HEK293 (cell line): Measurements from ENCODE around the gene CRYZ.

Experiments
- CTCF ChIA-PET: fragments of 350-600 bp; formaldehyde crosslinking; extraction: SDS; loops from one replicate; lab custom pipeline; 2021; ENCODE audit warnings: antibody characterized with exemption; lab: Yijun Ruan, JAX
- POLR2A ChIA-PET: fragments of 300-600 bp; formaldehyde crosslinking; extraction: SDS; loops from one replicate; lab custom pipeline; 2020; ENCODE audit warnings: antibody characterized with exemption, inconsistent platforms; lab: Yijun Ruan, JAX
- H3K27ac ChIP-seq: fragments of 200-500 bp; sonication (Bioruptor generic); 2 replicates; pipeline ENCODE4 v1.5.1; 2014; ENCODE audit warnings: low read depth, low read length, control low read depth, inconsistent platforms; ENCODE audit errors: extremely low read depth
- H3K36me3 ChIP-seq, 2 experiments: fragments of 200-500 bp in 1 of 2; sonication (Bioruptor generic) in 1 of 2; 1 replicate in 1 of 2; 2 replicates in 1 of 2; pipeline ENCODE4 v1.5.1; 2014 to 2017; ENCODE audit warnings: inconsistent platforms in 2 of 2, low read length in 2 of 2; ENCODE audit not compliant: control insufficient read depth in 2 of 2, insufficient read depth in 1 of 2
- H3K4me1 ChIP-seq: fragments of 200-500 bp; sonication (Bioruptor generic); 2 replicates; pipeline ENCODE4 v1.5.1; 2014; ENCODE audit warnings: mild to moderate bottlenecking, low read length, inconsistent platforms; ENCODE audit not compliant: control insufficient read depth, insufficient read depth
- H3K4me3 ChIP-seq: 2 replicates; pipeline ENCODE4 v1.5.1; 2011; ENCODE audit warnings: low read depth, mild to moderate bottlenecking, control low read depth, low read length, moderate library complexity
- H3K9me3 ChIP-seq: fragments of 200-500 bp; sonication (Bioruptor generic); 2 replicates; pipeline ENCODE4 v1.5.1; 2014; ENCODE audit warnings: low read depth, low read length, inconsistent platforms; ENCODE audit not compliant: control insufficient read depth, insufficient read depth
- ELK4 ChIP-seq: IDR thresholded peaks from 2 replicates; pipeline ENCODE4 v1.6.1; 2011; ENCODE audit warnings: mild to moderate bottlenecking, low read depth, low read length, borderline replicate concordance
- HOXD13 ChIP-seq: sonication (generic); formaldehyde crosslinking; IDR thresholded peaks from 2 replicates; pipeline ENCODE4 v1.8.0; 2022; ENCODE audit warnings: missing genetic modification reagents, borderline replicate concordance
- SETDB1 ChIP-seq: IDR thresholded peaks from one replicate; pipeline ENCODE4 v1.6.1; 2017; ENCODE audit warnings: mild to moderate bottlenecking, low read length, moderate library complexity, mixed read lengths; ENCODE audit not compliant: insufficient read length
- ZBTB17 ChIP-seq: fragments of 450-650 bp; formaldehyde crosslinking; IDR thresholded peaks from 2 replicates; pipeline ENCODE4 v1.5.1; 2016; ENCODE audit warnings: missing biosample characterization, missing genetic modification characterization
- ZNF121 ChIP-seq: fragments of 450-650 bp; formaldehyde crosslinking; IDR thresholded peaks from 2 replicates; pipeline ENCODE4 v1.5.1; 2016; ENCODE audit warnings: missing biosample characterization, missing genetic modification characterization
- ZNF138 ChIP-seq: fragments of 450-650 bp; formaldehyde crosslinking; IDR thresholded peaks from 2 replicates; pipeline ENCODE4 v1.5.1; 2016; ENCODE audit warnings: missing biosample characterization, missing genetic modification characterization, borderline replicate concordance
- ZNF184 ChIP-seq: fragments of 450-650 bp; IDR thresholded peaks from 2 replicates; pipeline ENCODE4 v1.5.1; 2018; ENCODE audit warnings: missing biosample characterization, mild to moderate bottlenecking, missing genetic modification characterization
- ZNF248 ChIP-seq: fragments of 450-650 bp; formaldehyde crosslinking; IDR thresholded peaks from 2 replicates; pipeline ENCODE4 v1.5.1; 2017; ENCODE audit warnings: missing biosample characterization, missing genetic modification characterization
- ZNF311 ChIP-seq: fragments of 450-650 bp; formaldehyde crosslinking; IDR thresholded peaks from 2 replicates; pipeline ENCODE4 v1.5.1; 2017; ENCODE audit warnings: missing biosample characterization, missing genetic modification characterization, borderline replicate concordance
- ZNF398 ChIP-seq: fragments of 450-650 bp; formaldehyde crosslinking; IDR thresholded peaks from 2 replicates; pipeline ENCODE4 v1.5.1; 2017; ENCODE audit warnings: missing biosample characterization, missing genetic modification characterization
- ZNF433 ChIP-seq: fragments of 450-650 bp; formaldehyde crosslinking; IDR thresholded peaks from 2 replicates; pipeline ENCODE4 v1.5.1; 2016; ENCODE audit warnings: missing biosample characterization, missing genetic modification characterization, low read depth
- ZNF513 ChIP-seq: fragments of 450-650 bp; IDR thresholded peaks from 2 replicates; pipeline ENCODE4 v1.5.1; 2018; ENCODE audit warnings: missing biosample characterization, missing genetic modification characterization
- ZNF645 ChIP-seq: fragments of 450-650 bp; formaldehyde crosslinking; IDR thresholded peaks from 2 replicates; pipeline ENCODE4; 2016; ENCODE audit warnings: missing biosample characterization, missing genetic modification characterization
- ZNF777 ChIP-seq: fragments of 450-650 bp; formaldehyde crosslinking; IDR thresholded peaks from 2 replicates; pipeline ENCODE4 v1.5.1; 2017; ENCODE audit warnings: missing biosample characterization, missing genetic modification characterization, borderline replicate concordance
- TF ChIP-seq, protein P1 (sequence below): fragments of 450-650 bp; formaldehyde crosslinking; IDR thresholded peaks from 2 replicates; pipeline ENCODE4 v1.5.1; 2016; ENCODE audit warnings: missing biosample characterization, missing genetic modification characterization
- TF ChIP-seq, protein P2 (sequence below): fragments of 450-650 bp; formaldehyde crosslinking; IDR thresholded peaks from 2 replicates; pipeline ENCODE4 v1.5.0; 2017; ENCODE audit warnings: missing biosample characterization, missing genetic modification characterization, borderline replicate concordance
- TF ChIP-seq, protein P3 (sequence below): fragments of 450-650 bp; formaldehyde crosslinking; IDR thresholded peaks from 2 replicates; pipeline ENCODE4 v1.5.1; 2016; ENCODE audit warnings: missing biosample characterization, missing genetic modification characterization

Gene CRYZ

GRCh38 chr1:74715236-74715502, 17.7 kb downstream of the CRYZ start:
- Histone ChIP-seq H3K9me3 (no peaks in the 10 kb centered on the region), H3K4me1 (no peaks in the 10 kb centered on the region), H3K27ac (no peak overlapping the region), H3K36me3 (peaks cover 0 to 50% of the 10 kb centered on the region in 2 experiments; a peak in 1 of 3 replicates), H3K4me3 (no peak overlapping the region)
- ChIA-PET POLR2A (no interaction called here), CTCF (interaction anchor here (0.6 kb wide), 1 partner anchor 190 kb away, joined by 3 read pairs; no protein-coding TSS in a partner anchor)
- TF ChIP-seq SETDB1 (no peak), ZNF121 (tag by site-specific recombination) (no peak), ZNF311 (tag by site-specific recombination) (no peak), ZNF248 (tag by site-specific recombination) (no peak), ZNF138 (tag by site-specific recombination) (no peak), ZNF513 (tag by site-specific recombination) (no peak), ZNF398 (tag by site-specific recombination) (no peak), ELK4 (no peak), ZNF184 (tag by site-specific recombination) (no peak), ZBTB17 (tag by site-specific recombination) (no peak), ZNF433 (tag by site-specific recombination) (no peak), ZNF645 (tag by site-specific recombination) (no peak), HOXD13 (no peak), ZNF777 (tag by site-specific recombination) (no peak)
- TF ChIP-seq, protein P1, sequence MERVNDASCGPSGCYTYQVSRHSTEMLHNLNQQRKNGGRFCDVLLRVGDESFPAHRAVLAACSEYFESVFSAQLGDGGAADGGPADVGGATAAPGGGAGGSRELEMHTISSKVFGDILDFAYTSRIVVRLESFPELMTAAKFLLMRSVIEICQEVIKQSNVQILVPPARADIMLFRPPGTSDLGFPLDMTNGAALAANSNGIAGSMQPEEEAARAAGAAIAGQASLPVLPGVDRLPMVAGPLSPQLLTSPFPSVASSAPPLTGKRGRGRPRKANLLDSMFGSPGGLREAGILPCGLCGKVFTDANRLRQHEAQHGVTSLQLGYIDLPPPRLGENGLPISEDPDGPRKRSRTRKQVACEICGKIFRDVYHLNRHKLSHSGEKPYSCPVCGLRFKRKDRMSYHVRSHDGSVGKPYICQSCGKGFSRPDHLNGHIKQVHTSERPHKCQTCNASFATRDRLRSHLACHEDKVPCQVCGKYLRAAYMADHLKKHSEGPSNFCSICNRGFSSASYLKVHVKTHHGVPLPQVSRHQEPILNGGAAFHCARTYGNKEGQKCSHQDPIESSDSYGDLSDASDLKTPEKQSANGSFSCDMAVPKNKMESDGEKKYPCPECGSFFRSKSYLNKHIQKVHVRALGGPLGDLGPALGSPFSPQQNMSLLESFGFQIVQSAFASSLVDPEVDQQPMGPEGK = no peak
- TF ChIP-seq, protein P2, sequence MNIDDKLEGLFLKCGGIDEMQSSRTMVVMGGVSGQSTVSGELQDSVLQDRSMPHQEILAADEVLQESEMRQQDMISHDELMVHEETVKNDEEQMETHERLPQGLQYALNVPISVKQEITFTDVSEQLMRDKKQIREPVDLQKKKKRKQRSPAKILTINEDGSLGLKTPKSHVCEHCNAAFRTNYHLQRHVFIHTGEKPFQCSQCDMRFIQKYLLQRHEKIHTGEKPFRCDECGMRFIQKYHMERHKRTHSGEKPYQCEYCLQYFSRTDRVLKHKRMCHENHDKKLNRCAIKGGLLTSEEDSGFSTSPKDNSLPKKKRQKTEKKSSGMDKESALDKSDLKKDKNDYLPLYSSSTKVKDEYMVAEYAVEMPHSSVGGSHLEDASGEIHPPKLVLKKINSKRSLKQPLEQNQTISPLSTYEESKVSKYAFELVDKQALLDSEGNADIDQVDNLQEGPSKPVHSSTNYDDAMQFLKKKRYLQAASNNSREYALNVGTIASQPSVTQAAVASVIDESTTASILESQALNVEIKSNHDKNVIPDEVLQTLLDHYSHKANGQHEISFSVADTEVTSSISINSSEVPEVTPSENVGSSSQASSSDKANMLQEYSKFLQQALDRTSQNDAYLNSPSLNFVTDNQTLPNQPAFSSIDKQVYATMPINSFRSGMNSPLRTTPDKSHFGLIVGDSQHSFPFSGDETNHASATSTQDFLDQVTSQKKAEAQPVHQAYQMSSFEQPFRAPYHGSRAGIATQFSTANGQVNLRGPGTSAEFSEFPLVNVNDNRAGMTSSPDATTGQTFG (tag by site-specific recombination) = no peak
- TF ChIP-seq, protein P3, sequence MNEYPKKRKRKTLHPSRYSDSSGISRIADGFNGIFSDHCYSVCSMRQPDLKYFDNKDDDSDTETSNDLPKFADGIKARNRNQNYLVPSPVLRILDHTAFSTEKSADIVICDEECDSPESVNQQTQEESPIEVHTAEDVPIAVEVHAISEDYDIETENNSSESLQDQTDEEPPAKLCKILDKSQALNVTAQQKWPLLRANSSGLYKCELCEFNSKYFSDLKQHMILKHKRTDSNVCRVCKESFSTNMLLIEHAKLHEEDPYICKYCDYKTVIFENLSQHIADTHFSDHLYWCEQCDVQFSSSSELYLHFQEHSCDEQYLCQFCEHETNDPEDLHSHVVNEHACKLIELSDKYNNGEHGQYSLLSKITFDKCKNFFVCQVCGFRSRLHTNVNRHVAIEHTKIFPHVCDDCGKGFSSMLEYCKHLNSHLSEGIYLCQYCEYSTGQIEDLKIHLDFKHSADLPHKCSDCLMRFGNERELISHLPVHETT = no peak
